ENCODE data around the gene AK5.

Gene AK5

GRCh38 chr1:77349275-77349674, 67.5 kb downstream of the AK5 start:
- no peak for TF ChIP-seq EZH2phosphoT487 (conservative IDR thresholded peaks at IDR 0.05; ENCODE audit: low read length)
- TF ChIP-seq, protein P1, sequence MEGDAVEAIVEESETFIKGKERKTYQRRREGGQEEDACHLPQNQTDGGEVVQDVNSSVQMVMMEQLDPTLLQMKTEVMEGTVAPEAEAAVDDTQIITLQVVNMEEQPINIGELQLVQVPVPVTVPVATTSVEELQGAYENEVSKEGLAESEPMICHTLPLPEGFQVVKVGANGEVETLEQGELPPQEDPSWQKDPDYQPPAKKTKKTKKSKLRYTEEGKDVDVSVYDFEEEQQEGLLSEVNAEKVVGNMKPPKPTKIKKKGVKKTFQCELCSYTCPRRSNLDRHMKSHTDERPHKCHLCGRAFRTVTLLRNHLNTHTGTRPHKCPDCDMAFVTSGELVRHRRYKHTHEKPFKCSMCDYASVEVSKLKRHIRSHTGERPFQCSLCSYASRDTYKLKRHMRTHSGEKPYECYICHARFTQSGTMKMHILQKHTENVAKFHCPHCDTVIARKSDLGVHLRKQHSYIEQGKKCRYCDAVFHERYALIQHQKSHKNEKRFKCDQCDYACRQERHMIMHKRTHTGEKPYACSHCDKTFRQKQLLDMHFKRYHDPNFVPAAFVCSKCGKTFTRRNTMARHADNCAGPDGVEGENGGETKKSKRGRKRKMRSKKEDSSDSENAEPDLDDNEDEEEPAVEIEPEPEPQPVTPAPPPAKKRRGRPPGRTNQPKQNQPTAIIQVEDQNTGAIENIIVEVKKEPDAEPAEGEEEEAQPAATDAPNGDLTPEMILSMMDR (IDR thresholded peaks at IDR 0.05; ENCODE audit: insufficient read depth, low read length, poor library complexity, severe bottlenecking) = no peak
- no peaks in the 10 kb centered on the region for H3F3A ChIP-seq (ENCODE audit: insufficient read depth)
- H4K20me1 ChIP-seq (ENCODE audit: low read depth, low read length) = no peaks in the 10 kb centered on the region
- no peaks in the 10 kb centered on the region for H3K9me3 ChIP-seq (ENCODE audit: insufficient read depth, low read length)
- H3K9me2 ChIP-seq (replicated peaks; ENCODE audit: insufficient read depth, low read length) = no peaks in the 10 kb centered on the region
- no peak overlapping the region for H3K9ac ChIP-seq (ENCODE audit: low read length)
- no peak overlapping the region for H3K4me2 ChIP-seq (ENCODE audit: low read depth, low read length, poor library complexity, severe bottlenecking)
- no peaks in the 10 kb centered on the region for H3K79me2 ChIP-seq (ENCODE audit: insufficient read depth, low read length)
- H3K36me3 ChIP-seq (ENCODE audit: low read length) = no peaks in the 10 kb centered on the region
- no peak overlapping the region for H3K4me3 ChIP-seq (ENCODE audit: insufficient read depth, low read length, poor library complexity, severe bottlenecking)
- no peak overlapping the region for H2AFZ ChIP-seq (ENCODE audit: low read depth, low read length, severe bottlenecking)
- H3K27ac ChIP-seq (ENCODE audit: low read depth, low read length) = no peak overlapping the region
- 0 out of 2 replicates have a peak, but pooled peaks cover 4% of the 10 kb centered on the region for H3K27me3 ChIP-seq (ENCODE audit: low read length)

DNA sequence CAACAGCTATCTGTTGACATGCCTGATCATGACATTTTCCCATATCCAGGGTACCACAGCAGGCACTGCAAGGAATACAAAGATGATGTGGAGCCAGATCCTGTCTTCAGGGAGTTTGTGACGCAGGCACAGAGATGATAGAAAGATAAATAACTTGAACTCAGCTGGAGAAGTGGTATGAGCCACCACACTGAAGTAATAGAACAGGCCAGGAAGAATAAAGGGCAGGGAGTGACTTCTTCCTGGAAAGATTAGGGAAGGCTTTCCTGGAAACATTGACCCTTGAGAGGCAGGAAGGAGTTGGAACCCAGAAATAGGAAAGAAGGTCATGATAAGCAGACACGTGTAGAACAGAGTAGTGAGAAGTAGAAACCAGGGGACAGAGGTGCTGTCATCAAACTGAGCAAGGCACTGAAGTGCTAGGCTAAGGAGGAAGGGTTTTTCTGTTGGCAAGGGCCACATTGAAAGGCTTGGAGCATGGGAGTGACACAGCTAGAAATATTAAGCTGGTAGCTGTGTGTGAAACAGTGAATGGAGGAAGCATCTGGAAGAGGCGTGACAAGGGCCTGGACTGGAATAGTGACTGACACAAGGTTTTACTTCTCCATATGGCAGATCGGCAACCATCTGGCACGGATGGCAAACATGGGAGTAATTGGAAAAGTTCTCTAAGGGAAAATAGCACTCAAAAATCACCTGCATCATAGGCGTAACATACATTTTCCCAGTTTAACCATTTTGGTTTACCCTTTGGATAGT, 68.4 kb downstream of the AK5 start:
- no peak overlapping the region for H3K4me2 ChIP-seq (ENCODE audit: low read depth, low read length, poor library complexity, severe bottlenecking)
- no peak overlapping the region for H3K27ac ChIP-seq (ENCODE audit: low read depth, low read length)
- no peaks in the 10 kb centered on the region for H3F3A ChIP-seq (ENCODE audit: insufficient read depth)
- no peaks in the 10 kb centered on the region for H3K9me2 ChIP-seq (replicated peaks; ENCODE audit: insufficient read depth, low read length)
- H3K36me3 ChIP-seq (ENCODE audit: low read length) = no peaks in the 10 kb centered on the region
- H3K9me3 ChIP-seq (ENCODE audit: insufficient read depth, low read length) = no peaks in the 10 kb centered on the region
- 0 out of 2 replicates have a peak, but pooled peaks cover 4% of the 10 kb centered on the region for H3K27me3 ChIP-seq (ENCODE audit: low read length)
- H3K4me3 ChIP-seq (ENCODE audit: insufficient read depth, low read length, poor library complexity, severe bottlenecking) = no peak overlapping the region
- H2AFZ ChIP-seq (ENCODE audit: low read depth, low read length, severe bottlenecking) = no peak overlapping the region
- no peaks in the 10 kb centered on the region for H4K20me1 ChIP-seq (ENCODE audit: low read depth, low read length)
- no peaks in the 10 kb centered on the region for H3K79me2 ChIP-seq (ENCODE audit: insufficient read depth, low read length)
- no peak for TF ChIP-seq EZH2phosphoT487 (conservative IDR thresholded peaks at IDR 0.05; ENCODE audit: low read length)
- TF ChIP-seq, protein P1 (IDR thresholded peaks at IDR 0.05; ENCODE audit: insufficient read depth, low read length, poor library complexity, severe bottlenecking) = no peak
- H3K9ac ChIP-seq (ENCODE audit: low read length) = no peak overlapping the region

DNA sequence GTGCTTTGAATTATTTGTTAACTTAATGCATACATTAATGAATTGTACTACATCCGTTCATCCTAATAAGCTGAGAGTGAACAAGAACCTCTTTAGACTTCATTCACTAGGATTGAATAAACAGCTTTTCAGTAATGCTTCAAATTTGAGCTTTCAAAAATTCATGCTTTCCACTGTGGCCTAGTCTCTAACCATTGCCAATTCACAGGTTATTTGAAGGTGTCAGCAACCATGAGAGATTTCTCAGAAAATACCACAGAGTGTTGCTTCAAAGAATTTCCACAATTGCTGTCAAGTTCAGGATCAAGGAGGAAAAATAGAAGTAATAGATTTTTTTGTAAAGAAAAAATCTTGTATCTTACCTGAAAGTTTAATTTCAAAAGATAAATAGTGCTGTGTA, 72.7 kb downstream of the AK5 start:
- no peaks in the 10 kb centered on the region; the same call in 1 of the 2 replicates for H4K20me1 ChIP-seq (ENCODE audit: low read depth, low read length)
- no peaks in the 10 kb centered on the region for H3F3A ChIP-seq (ENCODE audit: insufficient read depth)
- no peak overlapping the region for H3K27ac ChIP-seq (ENCODE audit: low read depth, low read length)
- no peak overlapping the region for H3K4me3 ChIP-seq (ENCODE audit: insufficient read depth, low read length, poor library complexity, severe bottlenecking)
- TF ChIP-seq, protein P1 (IDR thresholded peaks at IDR 0.05; ENCODE audit: insufficient read depth, low read length, poor library complexity, severe bottlenecking) = no peak
- no peak for TF ChIP-seq EZH2phosphoT487 (conservative IDR thresholded peaks at IDR 0.05; ENCODE audit: low read length)
- no peak overlapping the region for H2AFZ ChIP-seq (ENCODE audit: low read depth, low read length, severe bottlenecking)
- H3K9me3 ChIP-seq (ENCODE audit: insufficient read depth, low read length) = no peaks in the 10 kb centered on the region
- H3K27me3 ChIP-seq (ENCODE audit: low read length) = 0 out of 2 replicates have a peak, but pooled peaks cover 4% of the 10 kb centered on the region
- no peak overlapping the region for H3K4me2 ChIP-seq (ENCODE audit: low read depth, low read length, poor library complexity, severe bottlenecking)
- H3K36me3 ChIP-seq (ENCODE audit: low read length) = no peaks in the 10 kb centered on the region
- no peak overlapping the region for H3K9ac ChIP-seq (ENCODE audit: low read length)
- no peaks in the 10 kb centered on the region for H3K79me2 ChIP-seq (ENCODE audit: insufficient read depth, low read length)
- H3K9me2 ChIP-seq (replicated peaks; ENCODE audit: insufficient read depth, low read length) = no peaks in the 10 kb centered on the region
